GM12872 (cell line): ENCODE results near the gene CXCL6.

Experiments
- CTCF ChIP-seq: IDR thresholded peaks from 3 replicates; pipeline ENCODE4 v1.5.1; 2011; ENCODE audit warnings: low read depth, mild to moderate bottlenecking, low read length, moderate library complexity; ENCODE audit not compliant: insufficient read depth

Gene CXCL6

GRCh38 chr4:73851293-73851692 is 14.8 kb downstream of the CXCL6 start:
- no peak for TF ChIP-seq CTCF

GRCh38 chr4:73852771-73853170 is 16.3 kb downstream of the CXCL6 start:
- TF ChIP-seq CTCF, result no peak

- TF ChIP-seq CTCF, result no peak
These were observed 16.8 kb downstream of the CXCL6 start, which contains the start of gene PF4V1 for GRCh38 chr4:73853246-73853704. Gene PF4V1, plus strand, starts transcription at chr4:73853296. Its CDS starts 67 bp downstream, at chr4:73853363.

GRCh38 chr4:73853718-73854473 is 17.4 kb downstream of the CXCL6 start:
- no peak for TF ChIP-seq CTCF

GRCh38 chr4:73855406-73855805 is 18.9 kb downstream of the CXCL6 start:
- no peak for TF ChIP-seq CTCF

- TF ChIP-seq CTCF, result no peak
These were observed 20.0 kb downstream of the CXCL6 start for GRCh38 chr4:73856518-73856917.

- TF ChIP-seq CTCF, result no peak
These were observed 23.2 kb downstream of the CXCL6 start for GRCh38 chr4:73859614-73860088.
